CD4-positive, alpha-beta T cell (primary cell): ENCODE data around the gene GLP2R. TPM values are rescaled to one million over a fixed set of nuclear protein-coding genes. Genes with fewer than 3 reads are reported as not detected.

ENCODE experiments used
- ATAC-seq: fragments of 200-7000 bp; cut with Tn5 transposase; one replicate; pipeline ENCODE4 v1.10.0; 2022; ENCODE audit warnings: mild to moderate bottlenecking; ENCODE audit not compliant: poor library complexity
- CTCF ChIA-PET: fragments of 350-600 bp; sonication (Branson Sonifier 250); formaldehyde crosslinking; loops from one replicate; lab custom pipeline; 2021; ENCODE audit warnings: antibody characterized with exemption, inconsistent platforms; lab: Charles Lee
- POLR2A ChIA-PET: fragments of 350-600 bp; sonication (Branson Sonifier 250); formaldehyde crosslinking; loops from one replicate; lab custom pipeline; 2021; ENCODE audit warnings: antibody characterized with exemption, inconsistent platforms; lab: Charles Lee
- DNase-seq, 14 experiments: peaks; one replicate each; pipeline ENCODE4 v3.0.0-alpha.2; 2013 to 2020; ENCODE audit warnings: mixed read lengths in 2 of 14
- H3K27ac ChIP-seq, 2 donors: one replicate each; pipeline versions ENCODE4 v1.5.1 to v1.7.0; 2013; ENCODE audit warnings: low read length in 2 of 2, low read depth in 1 of 2, mild to moderate bottlenecking in 1 of 2
- H3K27me3 ChIP-seq, 2 experiments: 1 replicate in 1 of 2; 2 replicates in 1 of 2; pipeline versions ENCODE4 v1.6.1 to v1.7.0; 2013; ENCODE audit warnings: low read length in 2 of 2, control low read depth in 1 of 2, mild to moderate bottlenecking in 1 of 2, moderate library complexity in 1 of 2; ENCODE audit not compliant: insufficient read depth in 2 of 2, control insufficient read depth in 1 of 2
- H3K36me3 ChIP-seq: one replicate; pipeline ENCODE4 v1.6.1; 2013; ENCODE audit warnings: low read length, control low read depth; ENCODE audit not compliant: insufficient read depth
- H3K4me1 ChIP-seq: one replicate; pipeline ENCODE4 v1.6.1; 2013; ENCODE audit warnings: low read length, control low read depth; ENCODE audit not compliant: insufficient read depth
- H3K4me3 ChIP-seq: one replicate; pipeline ENCODE4 v1.5.1; 2013; ENCODE audit warnings: mild to moderate bottlenecking, low read length, moderate library complexity
- H3K9me3 ChIP-seq, 2 experiments: 1 replicate in 1 of 2; 2 replicates in 1 of 2; pipeline versions ENCODE4 v1.6.1 to v1.7.0; 2013; ENCODE audit warnings: low read length in 2 of 2, mild to moderate bottlenecking in 2 of 2, control low read depth in 1 of 2, moderate library complexity in 1 of 2; ENCODE audit not compliant: control insufficient read depth in 1 of 2, insufficient read depth in 1 of 2
- H3K27ac Mint-ChIP-seq: one replicate; pipeline ENCODE4 v1.8.0; 2020; ENCODE audit warnings: mixed read lengths
- H3K27me3 Mint-ChIP-seq: one replicate; pipeline ENCODE4 v1.8.0; 2021; ENCODE audit warnings: mixed read lengths
- H3K36me3 Mint-ChIP-seq: one replicate; pipeline ENCODE4 v1.8.0; 2021; ENCODE audit warnings: low read depth, mixed read lengths
- H3K4me1 Mint-ChIP-seq: one replicate; pipeline ENCODE4 v1.8.0; 2021; ENCODE audit warnings: low read depth, mixed read lengths
- H3K4me3 Mint-ChIP-seq: one replicate; pipeline ENCODE4 v1.8.0; 2020; ENCODE audit warnings: mild to moderate bottlenecking, mixed read lengths
- H3K9me3 Mint-ChIP-seq: one replicate; pipeline ENCODE4 v1.8.0; 2020; ENCODE audit warnings: mixed read lengths
- intact Hi-C, 2 experiments: fragments of 100-400 bp; cut with DNase I in 1 of 2; cut with micrococcal nuclease in 1 of 2; formaldehyde crosslinking; loops; one replicate each; pipeline versions ENCODE4 v1.15.1 to v1.9.0; 2023 to 2025; cut with DNase I, micrococcal nuclease
- total RNA-seq, 174 experiments: library from RNA in 2 of 174; stranded (reverse) in 2 of 174; gene quantifications; one replicate each; pipeline ENCODE4 v1.2.3 and lab custom pipeline; 2021 to 2026
- TF ChIP-seq, protein P1 (sequence below): fragments of 200-600 bp; IDR thresholded peaks from one replicate; pipeline ENCODE4 v1.8.0; 2022; ENCODE audit warnings: antibody characterized with exemption, mild to moderate bottlenecking

GLP2R gene
- total RNA-seq, 2 experiments from 2014 or later: not detected

- H3K27ac Mint-ChIP-seq: no peak overlapping the region
- DNase-seq (no peak), ATAC-seq (no peak)
- TF ChIP-seq, protein P1, sequence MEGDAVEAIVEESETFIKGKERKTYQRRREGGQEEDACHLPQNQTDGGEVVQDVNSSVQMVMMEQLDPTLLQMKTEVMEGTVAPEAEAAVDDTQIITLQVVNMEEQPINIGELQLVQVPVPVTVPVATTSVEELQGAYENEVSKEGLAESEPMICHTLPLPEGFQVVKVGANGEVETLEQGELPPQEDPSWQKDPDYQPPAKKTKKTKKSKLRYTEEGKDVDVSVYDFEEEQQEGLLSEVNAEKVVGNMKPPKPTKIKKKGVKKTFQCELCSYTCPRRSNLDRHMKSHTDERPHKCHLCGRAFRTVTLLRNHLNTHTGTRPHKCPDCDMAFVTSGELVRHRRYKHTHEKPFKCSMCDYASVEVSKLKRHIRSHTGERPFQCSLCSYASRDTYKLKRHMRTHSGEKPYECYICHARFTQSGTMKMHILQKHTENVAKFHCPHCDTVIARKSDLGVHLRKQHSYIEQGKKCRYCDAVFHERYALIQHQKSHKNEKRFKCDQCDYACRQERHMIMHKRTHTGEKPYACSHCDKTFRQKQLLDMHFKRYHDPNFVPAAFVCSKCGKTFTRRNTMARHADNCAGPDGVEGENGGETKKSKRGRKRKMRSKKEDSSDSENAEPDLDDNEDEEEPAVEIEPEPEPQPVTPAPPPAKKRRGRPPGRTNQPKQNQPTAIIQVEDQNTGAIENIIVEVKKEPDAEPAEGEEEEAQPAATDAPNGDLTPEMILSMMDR: no peak
- no peaks in the 10 kb centered on the region for H3K36me3 ChIP-seq
- H3K27me3 Mint-ChIP-seq: no peaks in the 10 kb centered on the region
- no peak overlapping the region for H3K27ac ChIP-seq
- H3K4me1 Mint-ChIP-seq: no peaks in the 10 kb centered on the region
- H3K9me3 ChIP-seq: peaks cover 9 to 19% of the 10 kb centered on the region in 2 experiments
- H3K4me3 Mint-ChIP-seq: no peak overlapping the region
- no peak overlapping the region for H3K4me3 ChIP-seq
- intact Hi-C loops: no loop called here
- no peaks in the 10 kb centered on the region for H3K36me3 Mint-ChIP-seq
- ChIA-PET POLR2A (no interaction called here), CTCF (no interaction called here)
- H3K9me3 Mint-ChIP-seq: no peaks in the 10 kb centered on the region
- H3K4me1 ChIP-seq: no peaks in the 10 kb centered on the region
- peaks cover 0 to 2% of the 10 kb centered on the region in 2 experiments for H3K27me3 ChIP-seq
Measured at GRCh38 chr17:9859781-9860180, 34.1 kb downstream of the GLP2R start.

DNA sequence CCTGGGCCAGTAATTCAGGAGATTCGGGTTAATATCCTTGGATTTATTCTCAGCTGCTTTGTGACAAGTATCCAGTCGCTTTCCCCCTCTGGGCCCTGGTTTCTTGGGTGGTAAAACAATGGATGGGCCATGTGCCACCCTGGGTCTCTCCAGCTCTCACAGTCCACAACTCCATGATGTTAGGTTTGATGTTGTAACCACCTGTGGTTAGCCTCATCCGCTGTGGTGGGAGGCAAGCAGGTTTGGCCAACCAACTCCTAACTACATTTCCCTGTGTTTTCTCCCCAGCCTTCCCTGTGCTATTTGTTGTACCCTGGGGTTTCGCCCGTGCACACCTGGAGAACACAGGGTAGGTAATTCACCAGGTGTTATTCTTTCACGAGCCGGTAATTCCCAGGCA lies 35.1 kb downstream of the GLP2R start:
- intact Hi-C loops: no loop called here
- Mint-ChIP-seq H3K36me3 (no peaks in the 10 kb centered on the region), H3K4me3 (no peak overlapping the region), H3K9me3 (no peaks in the 10 kb centered on the region), H3K27me3 (no peaks in the 10 kb centered on the region), H3K27ac (no peak overlapping the region), H3K4me1 (no peaks in the 10 kb centered on the region)
- POLR2A ChIA-PET: no interaction called here
- Histone ChIP-seq H3K4me3 (no peak overlapping the region), H3K27ac (no peak overlapping the region), H3K36me3 (no peaks in the 10 kb centered on the region), H3K27me3 (peaks cover 0 to 2% of the 10 kb centered on the region in 2 experiments), H3K9me3 (peaks cover 9 to 19% of the 10 kb centered on the region in 2 experiments), H3K4me1 (no peaks in the 10 kb centered on the region)
- no peak for DNase-seq
- TF ChIP-seq, protein P1: no peak
- CTCF ChIA-PET: no interaction called here
- ATAC-seq: no peak

- CTCF ChIA-PET: no interaction called here
- H3K9me3 Mint-ChIP-seq: no peaks in the 10 kb centered on the region
- ATAC-seq (no peak), DNase-seq (no peak)
- Histone ChIP-seq H3K27ac (no peak overlapping the region), H3K9me3 (peaks cover 9 to 19% of the 10 kb centered on the region in 2 experiments), H3K27me3 (peaks cover 0 to 2% of the 10 kb centered on the region in 2 experiments), H3K4me3 (no peak overlapping the region), H3K4me1 (no peaks in the 10 kb centered on the region), H3K36me3 (no peaks in the 10 kb centered on the region)
- no peaks in the 10 kb centered on the region for H3K27me3 Mint-ChIP-seq
- TF ChIP-seq, protein P1: no peak
- no peaks in the 10 kb centered on the region for H3K4me1 Mint-ChIP-seq
- H3K36me3 Mint-ChIP-seq: no peaks in the 10 kb centered on the region
- POLR2A ChIA-PET: no interaction called here
- no peak overlapping the region for H3K4me3 Mint-ChIP-seq
- intact Hi-C loops: no loop called here
- no peak overlapping the region for H3K27ac Mint-ChIP-seq
Measured at GRCh38 chr17:9862220-9862619, 36.5 kb downstream of the GLP2R start.
